ENCODE results near the gene LAG3. TPM values are rescaled to one million over a fixed set of nuclear protein-coding genes. Genes with fewer than 3 reads are reported as not detected.

LAG3 gene
- total and polyA plus RNA-seq, 10 of the 15 experiments (the other 5 are each of a cell fraction or from before 2014, with no cell fraction given) = 0.52 to 4.2 (median 1.0) TPM; not detected in 1

- TF ChIP-seq, protein P1, sequence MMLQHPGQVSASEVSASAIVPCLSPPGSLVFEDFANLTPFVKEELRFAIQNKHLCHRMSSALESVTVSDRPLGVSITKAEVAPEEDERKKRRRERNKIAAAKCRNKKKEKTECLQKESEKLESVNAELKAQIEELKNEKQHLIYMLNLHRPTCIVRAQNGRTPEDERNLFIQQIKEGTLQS (IDR thresholded peaks at IDR 0.05; ENCODE audit: borderline replicate concordance, extremely low read depth, low read depth, low read length) = no peak
- TF ChIP-seq, protein P2, sequence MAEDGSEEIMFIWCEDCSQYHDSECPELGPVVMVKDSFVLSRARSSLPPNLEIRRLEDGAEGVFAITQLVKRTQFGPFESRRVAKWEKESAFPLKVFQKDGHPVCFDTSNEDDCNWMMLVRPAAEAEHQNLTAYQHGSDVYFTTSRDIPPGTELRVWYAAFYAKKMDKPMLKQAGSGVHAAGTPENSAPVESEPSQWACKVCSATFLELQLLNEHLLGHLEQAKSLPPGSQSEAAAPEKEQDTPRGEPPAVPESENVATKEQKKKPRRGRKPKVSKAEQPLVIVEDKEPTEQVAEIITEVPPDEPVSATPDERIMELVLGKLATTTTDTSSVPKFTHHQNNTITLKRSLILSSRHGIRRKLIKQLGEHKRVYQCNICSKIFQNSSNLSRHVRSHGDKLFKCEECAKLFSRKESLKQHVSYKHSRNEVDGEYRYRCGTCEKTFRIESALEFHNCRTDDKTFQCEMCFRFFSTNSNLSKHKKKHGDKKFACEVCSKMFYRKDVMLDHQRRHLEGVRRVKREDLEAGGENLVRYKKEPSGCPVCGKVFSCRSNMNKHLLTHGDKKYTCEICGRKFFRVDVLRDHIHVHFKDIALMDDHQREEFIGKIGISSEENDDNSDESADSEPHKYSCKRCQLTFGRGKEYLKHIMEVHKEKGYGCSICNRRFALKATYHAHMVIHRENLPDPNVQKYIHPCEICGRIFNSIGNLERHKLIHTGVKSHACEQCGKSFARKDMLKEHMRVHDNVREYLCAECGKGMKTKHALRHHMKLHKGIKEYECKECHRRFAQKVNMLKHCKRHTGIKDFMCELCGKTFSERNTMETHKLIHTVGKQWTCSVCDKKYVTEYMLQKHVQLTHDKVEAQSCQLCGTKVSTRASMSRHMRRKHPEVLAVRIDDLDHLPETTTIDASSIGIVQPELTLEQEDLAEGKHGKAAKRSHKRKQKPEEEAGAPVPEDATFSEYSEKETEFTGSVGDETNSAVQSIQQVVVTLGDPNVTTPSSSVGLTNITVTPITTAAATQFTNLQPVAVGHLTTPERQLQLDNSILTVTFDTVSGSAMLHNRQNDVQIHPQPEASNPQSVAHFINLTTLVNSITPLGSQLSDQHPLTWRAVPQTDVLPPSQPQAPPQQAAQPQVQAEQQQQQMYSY (CRISPR knock-in tag; IDR thresholded peaks at IDR 0.05) = no peak
- TF ChIP-seq TAF1 (IDR thresholded peaks at IDR 0.05; ENCODE audit: borderline replicate concordance, low read depth, low read length) = no peak
- no peak for TF ChIP-seq STAT3 (IDR thresholded peaks at IDR 0.05; ENCODE audit: low read depth, low read length)
These were observed 2.3 kb downstream of the LAG3 start (continued) for GRCh38 chr12:6774499-6775062.

Data from GM12878 (cell line).